ENCODE measurements around the gene XYLT1.

XYLT1 gene

GRCh38 chr16:17339764-17340541 is 130.8 kb downstream of the XYLT1 start:
- no peak for TF ChIP-seq EGR1 (IDR thresholded peaks at IDR 0.05)
- no peak for TF ChIP-seq NFIC (IDR thresholded peaks at IDR 0.05)
- TF ChIP-seq FOXM1 (IDR thresholded peaks at IDR 0.05; ENCODE audit: borderline replicate concordance, low read depth), result no peak
- no peak for TF ChIP-seq RAD21 (IDR thresholded peaks at IDR 0.05; ENCODE audit: low read depth)
- TF ChIP-seq MAX (IDR thresholded peaks at IDR 0.05), result no peak
- no peak for TF ChIP-seq YY1 (IDR thresholded peaks at IDR 0.05; ENCODE audit: low read depth)
- TF ChIP-seq USF1 (IDR thresholded peaks at IDR 0.05), result no peak
- TF ChIP-seq CREB1 (IDR thresholded peaks at IDR 0.05; ENCODE audit: low read depth), result no peak
- TF ChIP-seq CEBPB (IDR thresholded peaks at IDR 0.05), result no peak
- no peak for TF ChIP-seq TCF12 (IDR thresholded peaks at IDR 0.05; ENCODE audit: low read depth)
- TF ChIP-seq EP300 (IDR thresholded peaks at IDR 0.05; ENCODE audit: borderline replicate concordance), result no peak
- no peak for TF ChIP-seq TEAD4 (IDR thresholded peaks at IDR 0.05)
- TF ChIP-seq, protein P1, sequence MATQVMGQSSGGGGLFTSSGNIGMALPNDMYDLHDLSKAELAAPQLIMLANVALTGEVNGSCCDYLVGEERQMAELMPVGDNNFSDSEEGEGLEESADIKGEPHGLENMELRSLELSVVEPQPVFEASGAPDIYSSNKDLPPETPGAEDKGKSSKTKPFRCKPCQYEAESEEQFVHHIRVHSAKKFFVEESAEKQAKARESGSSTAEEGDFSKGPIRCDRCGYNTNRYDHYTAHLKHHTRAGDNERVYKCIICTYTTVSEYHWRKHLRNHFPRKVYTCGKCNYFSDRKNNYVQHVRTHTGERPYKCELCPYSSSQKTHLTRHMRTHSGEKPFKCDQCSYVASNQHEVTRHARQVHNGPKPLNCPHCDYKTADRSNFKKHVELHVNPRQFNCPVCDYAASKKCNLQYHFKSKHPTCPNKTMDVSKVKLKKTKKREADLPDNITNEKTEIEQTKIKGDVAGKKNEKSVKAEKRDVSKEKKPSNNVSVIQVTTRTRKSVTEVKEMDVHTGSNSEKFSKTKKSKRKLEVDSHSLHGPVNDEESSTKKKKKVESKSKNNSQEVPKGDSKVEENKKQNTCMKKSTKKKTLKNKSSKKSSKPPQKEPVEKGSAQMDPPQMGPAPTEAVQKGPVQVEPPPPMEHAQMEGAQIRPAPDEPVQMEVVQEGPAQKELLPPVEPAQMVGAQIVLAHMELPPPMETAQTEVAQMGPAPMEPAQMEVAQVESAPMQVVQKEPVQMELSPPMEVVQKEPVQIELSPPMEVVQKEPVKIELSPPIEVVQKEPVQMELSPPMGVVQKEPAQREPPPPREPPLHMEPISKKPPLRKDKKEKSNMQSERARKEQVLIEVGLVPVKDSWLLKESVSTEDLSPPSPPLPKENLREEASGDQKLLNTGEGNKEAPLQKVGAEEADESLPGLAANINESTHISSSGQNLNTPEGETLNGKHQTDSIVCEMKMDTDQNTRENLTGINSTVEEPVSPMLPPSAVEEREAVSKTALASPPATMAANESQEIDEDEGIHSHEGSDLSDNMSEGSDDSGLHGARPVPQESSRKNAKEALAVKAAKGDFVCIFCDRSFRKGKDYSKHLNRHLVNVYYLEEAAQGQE (IDR thresholded peaks at IDR 0.05; ENCODE audit: low read depth), result no peak
- TF ChIP-seq ZBTB7A (IDR thresholded peaks at IDR 0.05; ENCODE audit: low read depth), result no peak
- TF ChIP-seq TAF1 (IDR thresholded peaks at IDR 0.05; ENCODE audit: low read depth), result no peak

DNA sequence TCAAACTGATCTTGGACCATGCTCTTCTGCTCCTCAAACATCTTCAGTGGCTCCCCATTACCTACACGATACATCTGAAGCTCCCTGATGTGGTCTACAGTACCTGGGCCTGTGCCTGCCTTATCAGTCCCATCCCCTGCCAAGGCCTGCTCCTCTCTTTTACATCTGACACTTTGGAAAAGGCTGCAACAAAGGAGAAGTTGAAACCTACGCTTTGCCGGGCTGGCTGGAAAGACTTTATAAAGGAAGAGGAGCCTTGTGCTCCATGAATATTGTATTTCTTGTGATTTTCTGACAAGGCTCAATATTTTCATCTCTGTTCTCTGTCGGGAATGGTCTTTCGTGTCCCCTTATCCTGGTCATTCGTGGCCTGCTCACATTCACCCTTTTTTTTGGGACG is 132.5 kb downstream of the XYLT1 start:
- TF ChIP-seq, protein P1 (IDR thresholded peaks at IDR 0.05; ENCODE audit: low read depth), result no peak
- TF ChIP-seq YY1 (IDR thresholded peaks at IDR 0.05; ENCODE audit: low read depth) (no peak), RAD21 (IDR thresholded peaks at IDR 0.05; ENCODE audit: low read depth) (no peak), FOXM1 (IDR thresholded peaks at IDR 0.05; ENCODE audit: borderline replicate concordance, low read depth) (no peak), TAF1 (IDR thresholded peaks at IDR 0.05; ENCODE audit: low read depth) (no peak), TCF12 (IDR thresholded peaks at IDR 0.05; ENCODE audit: low read depth) (no peak), CREB1 (IDR thresholded peaks at IDR 0.05; ENCODE audit: low read depth) (no peak), TEAD4 (IDR thresholded peaks at IDR 0.05) (no peak)

DNA sequence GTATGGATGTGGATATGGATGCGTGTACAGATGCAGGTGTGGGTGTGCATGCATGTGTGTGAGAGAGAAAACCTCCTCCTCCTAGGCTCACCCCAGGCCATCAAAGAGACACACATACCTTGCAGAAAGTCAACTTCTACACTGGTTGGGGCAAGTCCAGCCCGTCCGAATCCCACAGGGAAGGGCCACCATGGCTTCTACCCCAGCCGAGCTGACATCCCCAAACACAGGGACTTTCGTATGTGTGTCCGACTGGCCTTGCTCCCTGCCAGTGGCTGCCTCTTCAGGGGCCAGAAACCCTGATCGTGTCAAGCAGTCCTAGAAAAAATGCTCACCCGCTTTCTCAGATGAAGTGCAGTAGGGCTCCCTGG is 134.2 kb downstream of the XYLT1 start:
- TF ChIP-seq FOXM1 (IDR thresholded peaks at IDR 0.05; ENCODE audit: borderline replicate concordance, low read depth) (no peak), ZBTB7A (IDR thresholded peaks at IDR 0.05; ENCODE audit: low read depth) (no peak), TCF12 (IDR thresholded peaks at IDR 0.05; ENCODE audit: low read depth) (no peak), USF1 (IDR thresholded peaks at IDR 0.05) (no peak), EGR1 (IDR thresholded peaks at IDR 0.05) (no peak), NFIC (IDR thresholded peaks at IDR 0.05) (no peak), MAX (IDR thresholded peaks at IDR 0.05) (no peak), TEAD4 (IDR thresholded peaks at IDR 0.05) (no peak), YY1 (IDR thresholded peaks at IDR 0.05; ENCODE audit: low read depth) (no peak), TAF1 (IDR thresholded peaks at IDR 0.05; ENCODE audit: low read depth) (no peak), EP300 (IDR thresholded peaks at IDR 0.05; ENCODE audit: borderline replicate concordance) (no peak)

- TF ChIP-seq EP300 (IDR thresholded peaks at IDR 0.05; ENCODE audit: borderline replicate concordance) (no peak), MAX (IDR thresholded peaks at IDR 0.05) (no peak), EGR1 (IDR thresholded peaks at IDR 0.05) (no peak), TCF12 (IDR thresholded peaks at IDR 0.05; ENCODE audit: low read depth) (no peak), CREB1 (IDR thresholded peaks at IDR 0.05; ENCODE audit: low read depth) (no peak), TEAD4 (IDR thresholded peaks at IDR 0.05) (no peak), USF1 (IDR thresholded peaks at IDR 0.05) (no peak), NFIC (IDR thresholded peaks at IDR 0.05) (no peak)
Observed at GRCh38 chr16:17335826-17336529, 134.8 kb downstream of the XYLT1 start.

- TF ChIP-seq NFIC (IDR thresholded peaks at IDR 0.05) (no peak), EP300 (IDR thresholded peaks at IDR 0.05; ENCODE audit: borderline replicate concordance) (no peak), EGR1 (IDR thresholded peaks at IDR 0.05) (no peak), TCF12 (IDR thresholded peaks at IDR 0.05; ENCODE audit: low read depth) (no peak), FOXM1 (IDR thresholded peaks at IDR 0.05; ENCODE audit: borderline replicate concordance, low read depth) (no peak), ZBTB7A (IDR thresholded peaks at IDR 0.05; ENCODE audit: low read depth) (no peak), TEAD4 (IDR thresholded peaks at IDR 0.05) (no peak), USF1 (IDR thresholded peaks at IDR 0.05) (no peak), CEBPB (IDR thresholded peaks at IDR 0.05) (no peak), CREB1 (IDR thresholded peaks at IDR 0.05; ENCODE audit: low read depth) (no peak), RAD21 (IDR thresholded peaks at IDR 0.05; ENCODE audit: low read depth) (no peak), YY1 (IDR thresholded peaks at IDR 0.05; ENCODE audit: low read depth) (no peak)
- TF ChIP-seq, protein P1 (IDR thresholded peaks at IDR 0.05; ENCODE audit: low read depth), result no peak
Observed at GRCh38 chr16:17334096-17334495, 136.7 kb downstream of the XYLT1 start.

All from Ishikawa (cell line).